ENCODE results near the gene CUEDC1.

CUEDC1 gene

DNA sequence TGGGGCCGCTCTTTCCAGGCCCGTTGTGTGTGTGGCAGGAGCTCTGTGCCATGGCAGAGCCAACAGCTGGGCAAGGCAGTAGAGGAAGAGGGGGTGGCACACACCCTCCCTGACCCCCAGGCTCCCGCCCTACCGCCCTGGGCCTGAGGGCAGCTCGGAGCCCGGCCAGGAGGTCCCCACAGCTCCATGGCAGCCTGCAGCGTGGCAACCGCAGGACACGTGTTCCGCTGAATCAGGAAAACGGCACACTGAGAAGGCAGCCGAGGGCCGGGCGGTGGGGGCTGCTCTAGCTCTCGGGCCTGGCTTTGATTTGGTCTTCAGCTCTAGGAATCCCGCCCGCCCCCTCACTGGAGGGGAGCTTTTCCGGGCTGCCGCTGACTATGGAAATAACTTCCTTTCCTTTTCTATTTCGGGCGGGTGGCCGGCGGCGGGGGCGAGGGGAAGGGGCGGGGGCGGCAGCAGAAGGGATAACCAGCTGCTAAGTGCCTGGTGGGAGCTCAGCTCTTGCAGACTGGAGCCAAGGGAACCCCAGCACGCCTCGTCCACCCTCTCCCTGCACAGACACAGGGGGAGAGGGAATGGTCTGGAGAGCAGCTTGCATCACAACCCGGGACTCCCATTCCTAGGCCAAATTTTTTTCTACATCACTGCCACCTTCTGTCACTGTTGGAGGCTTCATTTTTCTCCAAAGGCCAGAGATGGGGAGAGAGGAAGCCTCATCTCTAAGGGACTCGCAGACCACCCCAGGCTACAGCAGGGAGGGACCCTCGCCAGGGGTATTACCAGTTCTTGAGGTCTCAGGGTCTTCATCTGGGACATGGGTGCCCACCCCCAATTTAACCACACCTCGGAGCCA lies 80.5 kb downstream of the CUEDC1 start:
- peak; percentile 70 for DNase-seq

DNA sequence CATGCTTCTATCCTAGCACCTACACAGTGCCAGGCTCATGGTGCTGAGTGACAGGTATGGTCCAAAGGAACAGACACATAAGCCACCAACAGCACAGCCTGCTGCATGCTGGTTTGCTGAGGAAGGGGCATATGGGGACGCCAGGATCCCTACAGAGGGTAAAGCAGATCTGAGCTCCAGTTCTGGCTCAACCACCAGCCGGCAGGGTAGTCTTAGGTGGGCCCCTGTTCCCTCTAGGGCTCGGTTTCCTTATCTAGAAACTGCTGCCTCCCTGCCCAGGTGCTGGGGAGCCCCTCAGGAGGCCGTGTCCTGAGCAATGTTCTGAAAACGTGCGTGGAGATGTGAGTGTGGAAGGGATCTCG lies 81.2 kb downstream of the CUEDC1 start:
- DNase-seq, result no peak

DNA sequence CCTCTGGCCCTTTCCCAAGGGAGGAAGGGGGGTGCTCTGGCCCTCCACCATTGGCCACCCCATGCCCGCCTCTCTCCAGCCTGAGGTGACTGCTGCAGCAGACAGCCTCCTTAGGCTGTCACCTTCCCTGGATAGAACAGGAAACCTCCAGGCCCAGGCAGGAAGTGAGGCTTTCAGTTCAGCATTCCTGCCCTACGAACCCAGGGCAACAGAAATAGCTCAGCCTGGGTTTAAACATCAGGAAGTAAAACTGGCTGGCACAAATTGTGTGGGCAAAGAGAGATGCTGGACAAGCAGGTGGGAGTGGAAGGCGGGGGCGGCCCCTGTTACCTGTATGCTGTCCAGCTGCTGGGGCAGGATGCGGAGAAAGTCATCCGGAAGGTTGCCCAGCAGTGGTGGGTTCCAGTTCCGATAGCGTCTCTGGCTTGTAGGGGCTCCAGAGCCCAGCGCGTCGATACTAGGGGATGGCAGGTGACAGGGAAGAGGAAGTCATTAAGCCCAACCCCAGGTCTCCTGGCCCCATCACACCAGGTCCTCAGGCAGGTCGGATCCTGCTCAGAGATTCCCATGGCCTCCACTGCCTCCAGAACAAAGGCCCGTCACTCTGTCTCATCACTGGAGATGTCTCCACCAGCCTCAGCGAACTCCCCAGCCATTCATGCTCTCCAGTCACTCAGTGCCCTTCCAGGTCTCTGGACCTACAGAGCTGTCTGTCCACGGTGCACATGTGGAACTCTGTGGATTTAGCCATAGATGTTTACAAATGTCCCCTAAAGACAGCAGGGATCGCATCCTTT lies 81.8 kb downstream of the CUEDC1 start:
- no peak for DNase-seq

DNA sequence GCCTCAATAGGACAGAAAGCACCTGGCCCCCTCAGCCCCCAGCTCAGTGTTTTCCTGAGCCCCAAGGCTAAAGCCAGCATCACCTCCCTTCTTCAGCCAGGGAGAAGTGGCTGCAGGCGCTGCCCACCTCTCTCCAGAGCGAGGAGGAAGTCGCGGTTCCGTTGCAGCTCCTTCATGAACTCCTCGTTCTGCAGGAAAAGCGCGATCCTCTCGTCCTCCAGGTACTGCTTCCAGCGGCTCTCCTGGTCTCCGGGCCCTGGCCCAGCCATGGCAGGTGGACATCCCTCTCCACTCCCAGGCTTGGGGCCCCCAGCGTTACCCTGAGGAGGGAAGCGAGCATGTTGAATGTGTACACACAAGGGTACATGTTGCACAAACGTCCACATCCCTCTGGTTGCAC lies 82.7 kb downstream of the CUEDC1 start:
- no peak for DNase-seq

DNA sequence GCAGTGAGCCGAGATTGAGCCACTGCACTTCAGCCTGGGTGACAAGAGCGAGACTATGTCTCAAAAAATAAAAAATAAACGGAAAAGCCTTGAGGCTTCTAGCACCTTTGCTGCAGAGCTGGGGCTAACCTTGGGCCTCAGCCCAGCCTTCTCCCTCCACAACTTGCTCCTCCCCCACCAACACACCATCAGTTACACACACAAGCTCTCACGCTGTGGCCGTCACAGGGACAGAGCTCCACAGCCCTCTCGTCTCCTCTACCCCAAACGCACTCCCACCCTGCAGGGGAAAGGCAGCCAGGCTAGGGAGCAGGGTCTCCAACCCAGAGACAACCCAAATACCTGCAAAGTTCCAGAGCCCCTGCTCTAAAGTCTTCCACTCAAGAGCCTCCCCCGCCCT lies 83.3 kb downstream of the CUEDC1 start:
- no peak for DNase-seq

DNA sequence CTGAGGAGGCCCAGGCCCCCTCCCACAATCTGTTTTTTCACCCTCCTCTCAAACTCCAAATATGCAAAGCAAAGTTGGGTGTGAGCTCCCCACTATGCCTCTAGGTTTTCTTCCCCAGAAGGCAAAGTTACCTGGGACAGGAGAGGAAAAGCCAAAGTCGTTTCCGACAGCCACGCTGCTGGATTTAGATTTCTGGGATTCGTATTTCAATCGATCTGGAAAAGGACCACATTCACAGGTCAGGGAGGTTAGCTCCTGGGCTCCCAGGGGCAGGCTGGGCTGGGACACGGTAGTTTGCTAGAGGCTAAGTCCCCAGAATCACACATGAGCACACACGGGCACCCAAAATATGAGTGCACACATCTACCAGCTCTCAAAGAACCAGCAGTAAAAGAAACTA lies 84.1 kb downstream of the CUEDC1 start:
- no peak for DNase-seq

DNA sequence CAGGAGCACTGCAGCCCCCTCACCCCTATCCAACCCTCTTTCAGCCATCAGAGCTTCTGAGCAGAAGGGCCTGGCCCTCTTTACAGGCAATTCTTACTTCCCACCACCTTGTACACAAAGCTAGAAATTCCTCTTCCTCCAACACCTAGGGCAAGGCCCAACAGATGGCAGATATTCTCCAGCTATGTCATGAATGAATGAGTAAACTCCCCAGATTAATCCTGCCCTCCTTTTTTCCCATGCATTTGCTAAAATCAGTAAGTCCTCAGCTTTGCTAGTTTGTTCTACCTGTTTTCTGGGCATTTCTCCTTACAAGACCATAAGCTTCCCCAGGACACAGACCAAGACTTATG lies 85.0 kb downstream of the CUEDC1 start:
- no peak for DNase-seq

DNA sequence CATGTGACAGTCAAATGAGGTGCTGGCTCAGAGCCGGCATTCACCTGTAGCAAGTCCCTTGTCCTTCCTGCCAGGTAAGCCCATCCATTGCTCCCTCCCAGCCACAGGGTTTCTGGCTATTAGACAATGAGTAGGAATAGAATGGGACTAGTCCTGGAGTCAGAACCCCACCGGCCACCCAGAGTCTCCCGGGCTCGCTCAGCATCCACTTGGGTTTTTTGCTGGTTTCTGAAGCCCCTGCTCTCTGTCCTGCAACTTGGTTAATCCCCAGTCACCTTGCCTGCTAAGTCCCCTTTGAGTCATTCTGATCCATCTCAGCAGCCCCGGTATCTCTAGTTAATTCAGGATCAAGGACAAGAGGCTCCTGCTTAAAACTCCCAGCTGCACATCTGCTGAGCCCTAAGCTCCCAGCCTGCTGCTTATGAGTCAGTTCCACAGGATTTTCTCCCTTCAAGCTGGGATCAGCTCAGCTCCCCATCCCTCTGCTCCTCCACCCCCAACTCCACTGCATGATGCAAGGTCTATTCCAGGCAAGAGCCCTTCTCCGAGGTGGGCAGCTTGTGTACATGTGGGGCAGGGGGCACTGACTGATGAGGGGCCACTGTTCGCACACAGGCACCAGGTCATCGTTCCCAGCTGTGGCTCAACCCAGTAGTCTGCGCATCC lies 85.5 kb downstream of the CUEDC1 start:
- DNase-seq, result no peak

DNA sequence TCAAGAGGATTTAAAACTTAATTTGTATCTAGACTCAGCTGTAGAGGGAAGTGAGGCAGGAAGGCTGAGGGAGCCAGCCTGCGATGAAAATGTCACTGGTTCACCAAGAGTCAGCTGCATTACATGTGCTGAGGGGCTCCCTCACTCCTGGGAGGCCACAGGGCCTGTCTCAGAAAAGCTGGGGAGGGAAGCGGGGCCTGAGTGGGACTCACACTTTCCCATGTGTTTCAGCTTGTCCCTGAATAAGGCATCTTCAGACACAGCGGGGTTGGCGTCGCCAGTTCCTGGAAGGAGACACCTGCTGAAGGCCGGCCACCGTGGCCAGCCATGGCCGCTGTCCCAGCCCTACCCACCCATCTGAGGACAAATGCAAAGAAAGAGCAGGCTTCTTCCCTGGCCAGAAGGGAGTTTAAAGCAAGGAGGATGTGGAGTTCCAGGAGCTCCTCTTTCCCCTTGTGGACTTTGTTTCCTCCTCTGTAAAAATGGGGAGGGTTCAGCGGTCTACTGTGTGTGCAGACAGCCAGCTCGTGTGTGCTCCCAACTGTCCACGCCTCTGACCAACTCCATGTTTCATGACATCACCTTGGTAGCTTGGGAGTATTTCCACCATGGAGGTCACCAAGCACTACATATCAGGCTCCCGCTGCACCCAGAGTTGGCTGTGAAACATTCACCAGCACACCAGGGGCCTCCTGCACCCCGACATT lies 86.1 kb downstream of the CUEDC1 start:
- no peak for DNase-seq

DNA sequence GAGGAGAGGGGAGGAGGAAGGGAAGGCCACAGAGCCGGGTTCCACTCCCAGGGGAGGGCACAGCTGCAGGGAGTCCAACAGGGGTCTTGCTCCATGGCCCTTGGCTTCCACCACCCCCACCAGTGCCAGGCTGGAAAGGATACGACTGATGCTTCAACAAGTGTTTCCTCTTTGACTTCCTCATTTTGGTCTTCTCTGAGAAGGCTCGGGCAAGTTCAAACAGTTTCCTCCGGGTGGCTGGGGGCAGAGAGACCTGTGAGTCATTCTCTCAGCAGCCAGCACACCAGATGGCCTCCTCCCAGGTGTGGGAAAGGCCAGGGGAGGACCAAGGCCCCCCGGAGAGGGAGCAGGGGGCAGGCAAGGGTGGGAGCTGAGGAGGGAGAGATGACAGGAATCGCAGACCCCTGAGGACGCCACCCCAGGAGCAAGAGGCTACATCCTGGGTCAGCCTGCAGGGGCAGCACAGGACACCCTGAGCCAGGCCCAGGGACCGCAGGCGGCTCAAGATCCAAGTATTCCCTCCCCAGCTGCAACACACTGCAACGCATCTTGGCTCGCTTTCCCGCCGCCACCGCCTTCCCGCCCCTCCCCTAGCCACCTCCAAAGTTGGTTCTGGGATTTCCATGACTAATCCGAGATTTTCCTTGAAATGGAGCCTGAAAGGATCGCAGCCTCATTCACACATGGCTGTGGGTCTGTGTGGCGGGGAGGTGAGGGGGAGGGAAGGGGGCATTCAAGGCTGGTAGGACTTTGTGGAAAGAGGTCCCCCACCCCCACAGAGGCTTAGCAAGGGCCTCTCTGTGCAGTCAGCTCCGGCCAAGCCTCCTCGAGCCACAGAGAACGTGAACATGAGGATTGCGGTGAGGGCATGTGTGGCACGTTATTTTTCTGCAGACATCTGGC lies 87.0 kb downstream of the CUEDC1 start:
- DNase-seq, result no peak

DNA sequence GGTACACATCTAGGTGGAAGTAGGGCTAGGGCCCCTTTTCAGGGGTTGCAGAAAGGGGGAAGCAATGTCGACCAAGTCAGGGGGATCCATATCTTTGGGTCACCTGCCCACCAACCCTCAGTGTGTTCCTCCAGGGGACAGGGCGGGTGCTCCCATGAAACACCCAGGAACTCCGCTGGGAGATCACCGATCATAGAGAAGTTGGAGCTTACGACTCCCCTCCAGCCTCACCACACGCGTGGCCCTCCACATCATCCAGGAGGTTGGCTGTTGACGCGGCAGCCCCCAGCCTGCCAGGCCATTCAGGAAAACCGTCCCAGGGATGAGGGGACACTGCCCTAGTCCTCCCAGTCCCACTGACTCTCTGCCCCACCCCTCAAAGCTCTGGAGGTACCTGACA lies 88.1 kb downstream of the CUEDC1 start:
- DNase-seq, result no peak

DNA sequence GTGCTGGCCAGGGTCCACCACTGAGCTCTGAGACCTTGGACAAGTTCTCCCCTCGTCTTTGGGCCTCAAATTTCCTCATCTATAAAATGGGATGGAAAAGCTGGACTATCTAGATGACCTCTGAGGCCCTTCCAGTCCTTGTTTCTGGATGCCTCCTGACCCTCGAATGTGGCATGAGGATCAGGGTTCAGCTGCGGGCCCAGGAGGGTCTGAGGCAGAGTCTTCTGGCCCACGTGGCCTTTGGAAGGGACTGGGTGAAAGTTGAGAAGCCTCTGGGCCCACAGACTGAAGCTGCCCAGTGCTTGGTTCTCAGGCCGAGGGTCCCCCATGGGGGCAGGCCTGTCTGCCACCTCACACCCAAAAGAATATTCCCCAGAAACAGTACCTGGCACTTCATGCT lies 88.5 kb downstream of the CUEDC1 start:
- no peak for DNase-seq

DNA sequence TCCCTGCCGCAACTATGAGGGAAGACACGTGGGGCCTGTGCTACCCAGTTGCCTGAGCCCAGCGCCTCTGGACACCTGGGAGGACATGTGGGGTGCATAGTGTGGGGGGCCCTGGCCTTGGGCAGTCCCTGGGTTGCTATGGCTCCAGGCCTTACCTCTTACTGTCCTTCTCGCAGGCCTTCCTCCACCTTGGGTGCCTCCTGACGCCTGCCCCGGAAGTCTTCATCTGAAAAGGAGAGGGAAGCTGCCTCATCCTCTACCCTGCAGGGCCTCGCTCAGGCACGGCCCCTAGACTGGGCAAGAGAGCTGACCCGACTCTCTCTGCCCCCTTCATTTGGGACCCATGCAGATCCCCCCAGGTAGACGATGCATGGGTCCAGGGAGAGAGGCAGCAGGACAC lies 88.9 kb downstream of the CUEDC1 start:
- no peak for DNase-seq

DNA sequence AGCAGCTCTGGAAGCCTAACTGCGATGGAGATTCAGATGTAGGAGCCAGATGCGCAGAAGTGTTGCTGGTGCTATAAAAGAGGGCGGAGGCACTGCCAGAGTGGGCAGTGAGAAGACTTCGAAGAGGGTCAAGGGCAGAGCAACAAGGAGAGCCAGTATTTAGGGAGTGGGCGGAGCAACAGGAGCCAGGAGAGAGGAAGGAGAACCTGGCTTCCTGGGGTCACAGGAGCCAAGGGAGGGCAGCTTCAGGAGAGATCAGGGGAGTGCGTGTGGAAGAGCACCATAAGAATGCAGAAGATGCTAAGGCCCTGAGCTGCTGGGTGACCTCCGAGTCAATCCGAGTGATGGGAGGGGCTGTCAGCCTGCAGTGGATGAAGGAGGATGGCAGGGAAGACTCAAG lies 90.9 kb downstream of the CUEDC1 start:
- no peak for DNase-seq

DNA sequence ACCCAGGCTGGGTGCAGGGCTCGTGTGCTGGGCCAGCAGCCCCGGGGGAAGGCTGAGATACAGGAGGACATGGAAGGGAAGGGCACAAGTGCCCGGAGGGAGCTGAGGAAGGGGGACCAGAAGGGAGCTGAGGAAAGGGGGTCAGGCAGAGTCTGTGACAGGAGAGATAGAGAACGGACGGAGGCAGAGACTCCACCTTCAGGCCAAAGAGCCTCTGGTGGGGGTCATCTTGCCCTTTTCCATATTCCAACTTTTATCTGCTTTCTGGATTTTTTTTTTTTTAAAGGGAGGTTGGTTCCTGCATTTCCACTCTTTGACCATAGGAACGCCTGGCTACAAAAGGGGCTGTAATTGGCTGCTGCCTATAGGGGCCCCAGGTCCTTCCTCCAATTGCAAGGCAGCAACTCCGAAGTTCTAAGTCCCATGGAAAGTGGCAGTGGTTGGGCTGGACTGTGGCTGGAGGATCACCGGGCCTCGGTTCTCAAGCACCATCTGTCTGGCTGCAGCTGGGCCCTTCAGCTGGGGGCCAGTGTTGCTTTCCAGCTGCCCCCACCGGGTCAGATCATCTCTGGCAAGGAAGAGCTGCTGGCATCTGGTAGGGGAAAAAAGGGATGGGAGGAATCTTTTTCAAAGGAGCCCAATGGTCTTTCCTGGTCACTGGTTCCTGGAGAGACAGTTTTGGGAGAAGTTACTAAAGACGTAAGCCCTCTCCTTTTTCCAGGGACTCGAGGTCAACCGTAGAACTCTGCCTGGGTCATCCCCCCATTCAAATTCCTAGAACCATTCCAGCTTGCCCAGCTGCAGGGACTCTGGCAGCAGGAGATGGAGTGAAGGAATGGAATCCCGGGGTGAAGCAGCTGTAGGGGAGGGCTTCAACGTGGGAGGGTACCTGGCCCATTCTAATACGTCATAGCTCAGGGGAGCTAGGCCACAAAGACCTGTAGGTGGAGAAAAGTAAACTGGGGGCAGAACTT lies 92.2 kb downstream of the CUEDC1 start:
- DNase-seq, result no peak

DNA sequence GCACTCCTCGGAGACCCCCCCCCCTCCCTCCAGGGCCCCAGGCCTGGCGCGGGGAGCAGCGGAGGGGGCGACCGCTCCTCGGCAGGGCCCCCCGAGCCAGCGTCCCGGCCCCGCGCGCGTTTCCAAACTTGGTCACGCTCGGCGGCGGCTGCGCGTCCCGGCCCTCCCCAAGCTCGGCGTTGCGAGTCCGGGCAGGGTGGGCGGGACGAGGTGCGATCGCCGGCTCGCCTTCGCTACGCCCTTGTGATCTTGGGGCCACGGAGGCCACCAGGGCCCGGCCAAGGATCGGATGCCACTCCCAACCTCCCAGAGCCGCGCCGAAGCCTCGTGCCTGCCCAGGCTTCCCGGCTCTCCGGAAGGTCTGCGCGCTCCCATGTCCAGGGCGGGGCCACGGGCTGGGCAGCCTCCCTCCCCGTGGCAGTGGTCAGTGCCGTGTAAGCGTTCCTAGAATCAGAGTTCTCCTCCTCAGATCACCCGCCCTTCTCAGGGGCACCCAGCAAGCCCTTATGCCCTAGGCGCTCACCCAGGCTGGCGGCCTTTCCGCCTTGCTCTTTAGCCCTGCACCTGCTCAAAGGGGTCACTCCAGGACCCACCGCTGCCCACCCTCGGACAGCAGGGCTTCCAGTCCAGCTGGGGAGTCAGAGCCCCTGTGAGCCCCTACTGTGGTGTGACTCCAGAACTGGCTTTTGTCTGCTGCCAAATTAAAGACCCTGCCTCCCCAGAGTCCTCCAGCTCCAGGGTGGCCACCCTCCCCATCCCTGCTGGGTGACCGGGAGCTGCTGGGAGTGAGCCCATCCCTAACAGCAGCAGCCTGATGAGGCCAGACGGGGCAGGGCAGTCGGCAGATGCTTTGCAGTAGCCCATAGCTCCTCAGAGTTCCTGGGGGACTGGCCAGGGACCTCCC lies 93.2 kb downstream of the CUEDC1 start:
- no peak for DNase-seq

DNA sequence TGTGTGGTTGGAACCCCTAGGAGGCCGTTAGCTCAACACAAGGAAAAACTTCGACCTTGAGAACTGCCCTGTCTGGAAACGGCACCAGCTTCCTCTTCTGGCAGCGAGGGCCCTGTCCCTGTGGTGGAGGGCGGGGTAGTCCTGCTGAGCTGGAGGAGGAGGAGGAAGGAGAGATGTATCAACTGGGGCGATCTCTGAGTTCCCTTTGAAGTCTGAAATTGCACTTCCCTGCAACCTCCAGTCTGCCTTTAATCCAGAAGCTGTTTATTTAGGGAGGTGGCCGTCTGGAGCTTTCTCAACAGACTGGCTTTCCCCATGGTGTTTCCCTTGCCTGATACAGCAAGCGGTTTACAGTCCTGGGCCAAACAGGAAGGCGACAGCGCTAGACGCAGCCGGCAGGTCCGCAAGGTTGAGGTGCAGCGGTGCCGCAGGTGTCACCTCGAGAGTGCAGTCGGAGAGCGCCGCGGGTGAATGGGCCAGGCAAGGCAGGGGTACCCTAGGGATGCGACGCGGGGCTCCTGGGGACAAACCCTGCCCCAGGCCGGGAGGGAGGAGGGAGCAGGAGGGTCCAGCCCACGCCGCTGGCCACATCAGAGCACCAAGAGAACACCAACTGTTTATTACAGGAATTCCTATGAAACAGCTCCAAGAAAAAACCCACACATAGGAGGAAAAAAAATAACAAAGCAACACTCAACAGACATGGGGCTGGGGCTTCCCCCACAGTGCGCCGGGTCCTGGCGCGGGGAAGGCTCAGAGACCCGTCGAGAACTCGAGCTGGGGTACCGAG lies 94.0 kb downstream of the CUEDC1 start:
- peak; percentile 70 for DNase-seq

DNA sequence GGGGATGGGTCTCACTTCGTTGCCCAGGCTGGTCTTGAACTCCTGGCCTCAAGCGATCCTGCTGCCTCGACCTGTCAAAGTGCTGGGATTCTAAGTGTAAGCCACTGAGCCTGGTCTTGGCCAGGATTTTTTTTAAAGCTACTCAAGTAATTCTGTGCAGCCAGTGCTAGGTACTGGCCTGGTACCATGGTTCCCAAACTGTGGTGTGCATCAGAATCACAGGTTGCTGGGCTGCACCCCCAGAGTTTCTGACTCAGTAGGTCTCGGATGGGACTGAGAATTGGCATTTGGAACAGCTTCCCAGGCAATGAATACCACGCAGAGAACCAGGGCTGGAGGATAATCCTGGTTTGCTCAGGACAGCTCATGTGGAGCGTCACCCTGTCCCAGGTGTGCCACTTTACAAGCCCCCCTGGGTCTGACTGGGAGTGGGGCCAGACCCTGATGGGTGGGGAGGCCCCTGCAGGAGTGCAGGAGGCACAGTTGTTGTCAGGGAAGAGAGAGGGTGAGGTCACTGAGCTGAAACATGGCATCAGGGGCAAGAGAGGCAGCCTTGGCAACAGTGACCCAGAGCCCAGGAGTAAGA lies 94.7 kb downstream of the CUEDC1 start:
- DNase-seq, result no peak

Data from activated CD8-positive, alpha-beta memory T cell treated with anti-CD3 and anti-CD28 coated beads for 24 hours (primary cell).